Right lobe of liver (tissue), 6 donors: ENCODE results near the gene SHISA7. TPM values are rescaled to one million over a fixed set of nuclear protein-coding genes. Genes with fewer than 3 reads are reported as not detected.

Source experiments
- ATAC-seq, 4 donors: fragments of 200-7000 bp; cut with Tn5 transposase; one replicate each; pipeline ENCODE4 v1.9.1; 2020; ENCODE audit warnings: mild to moderate bottlenecking in 4 of 4, moderate library complexity in 4 of 4
- DNase-seq, 3 donors: peaks; one replicate each; pipeline ENCODE4 v3.0.0-alpha.2; 2020
- H3K27ac ChIP-seq, 3 donors: fragments of 200-600 bp; one replicate each; pipeline ENCODE4 v1.8.0; 2022
- H3K27me3 ChIP-seq, 2 donors: fragments of 200-600 bp; one replicate each; pipeline ENCODE4 v1.8.0; 2022
- H3K36me3 ChIP-seq, 4 donors: fragments of 200-600 bp; sonication (generic) in 1 of 4; one replicate each; pipeline versions ENCODE4 v1.5.1 to v1.8.0; 2017 to 2022; ENCODE audit warnings: control low read depth in 1 of 4
- H3K4me1 ChIP-seq, 4 donors: fragments of 200-600 bp; sonication (generic) in 1 of 4; one replicate each; pipeline versions ENCODE4 v1.5.1 to v1.8.0; 2017 to 2022; ENCODE audit warnings: control low read depth in 1 of 4
- H3K4me3 ChIP-seq, 3 donors: fragments of 200-600 bp; one replicate each; pipeline ENCODE4 v1.8.0; 2022
- H3K9me3 ChIP-seq, 4 donors: fragments of 200-600 bp; sonication (generic) in 1 of 4; one replicate each; pipeline versions ENCODE4 v1.5.1 to v1.8.0; 2017 to 2022; ENCODE audit warnings: control low read depth in 1 of 4
- CTCF ChIP-seq, 4 donors: fragments of 200-600 bp in 3 of 4; fragments of 450-650 bp in 1 of 4; IDR thresholded peaks; one replicate each; pipeline versions ENCODE4 v1.5.1 to v1.8.0; 2016 to 2022; ENCODE audit warnings: antibody characterized with exemption in 4 of 4, mild to moderate bottlenecking in 2 of 4
- POLR2A ChIP-seq: fragments of 450-650 bp; IDR thresholded peaks from one replicate; pipeline ENCODE4 v1.6.1; 2017; ENCODE audit warnings: antibody characterized with exemption, mild to moderate bottlenecking
- WGBS: methylation state at CpG from one replicate; pipeline ENCODE4 v1.1.6; 2018; ENCODE audit warnings: low coverage, low lambda C conversion rate; ENCODE audit not compliant: insufficient coverage; ENCODE audit errors: missing lambda C conversion rate; 5-methylcytosine and 5-hydroxymethylcytosine counted together
- intact Hi-C, 2 donors: fragments of 100-400 bp; cut with DNase I; formaldehyde crosslinking; loops; one replicate each; pipeline versions ENCODE4 v1.11.2 to v1.14.1; 2022
- total RNA-seq, 6 experiments: library from RNA; depleted of rRNA in 2 of 6; stranded (reverse); fragments of >200 nt in 2 of 6; fragmentation: NEBNext Ultra II Directional in 3 of 6; extraction: Animal tissue kit (Norgen Biotek cat#: 25700) in 3 of 6; gene quantifications; one replicate each; pipeline versions ENCODE4 v1.1.0 to v1.2.4, GENCODE V29; 2016 to 2023
- donor health status: DM: no; HTN: yes; CAD: no.
- donor health status: DM: no; HTN: no; CAD: no.
- donor health status: DM: no; HTN: no; CAD: no.
- donor health status: DM: no; HTN: yes; CAD: no.
- donor health status: DM: no; HTN: yes; CAD: no.

Gene SHISA7
- total RNA-seq, 6 experiments from 2014 or later: 0.04 TPM; not detected in 5

GRCh38 chr19:55454787-55455243 lies 11.7 kb upstream of the SHISA7 start:
- H3K4me3 ChIP-seq: no peak overlapping the region
- 72% methylated on average over 2 of the region's 14 CpGs for WGBS
- H3K36me3 ChIP-seq: peaks cover 0 to 10% (median 0%) of the 10 kb centered on the region in 4 donors
- H3K4me1 ChIP-seq: peaks cover 0 to 6% (median 2%) of the 10 kb centered on the region in 4 donors
- no peak for DNase-seq
- TF ChIP-seq CTCF (IDR thresholded peaks at IDR 0.05) (peak; percentile 25 to 42 (median 32)), POLR2A (no peak)
- intact Hi-C loops: no loop called here
- ATAC-seq: peak in 2 of 4 donors; percentile 12 to 21
- H3K27ac ChIP-seq: no peak overlapping the region
- no peaks in the 10 kb centered on the region for H3K27me3 ChIP-seq
- H3K9me3 ChIP-seq: no peaks in the 10 kb centered on the region

- Histone ChIP-seq H3K4me3 (no peak overlapping the region), H3K4me1 (no peaks in the 10 kb centered on the region), H3K36me3 (peaks cover 0 to 10% (median 0%) of the 10 kb centered on the region in 4 donors), H3K9me3 (no peaks in the 10 kb centered on the region), H3K27me3 (no peaks in the 10 kb centered on the region), H3K27ac (no peak overlapping the region)
- ATAC-seq (peak in 1 of 4 donors; percentile 3), DNase-seq (no peak)
- TF ChIP-seq CTCF (IDR thresholded peaks at IDR 0.05) (no peak), POLR2A (no peak)
- intact Hi-C loops: no loop called here
- 91% methylated on average over 6 of the region's 12 CpGs for WGBS
These were observed 10.6 kb upstream of the SHISA7 start for GRCh38 chr19:55453511-55454260.

GRCh38 chr19:55452749-55453346 lies 9.7 kb upstream of the SHISA7 start:
- intact Hi-C loops: no loop called here
- no peaks in the 10 kb centered on the region for H3K4me1 ChIP-seq
- TF ChIP-seq CTCF (IDR thresholded peaks at IDR 0.05) (peak in 1 of 4 donors; percentile 7), POLR2A (no peak)
- H3K9me3 ChIP-seq: no peaks in the 10 kb centered on the region
- H3K36me3 ChIP-seq: peaks cover 0 to 10% (median 0%) of the 10 kb centered on the region in 4 donors
- DNase-seq (no peak), ATAC-seq (peak; percentile 60 to 71 (median 62))
- no peak overlapping the region for H3K4me3 ChIP-seq
- H3K27ac ChIP-seq: no peak overlapping the region
- H3K27me3 ChIP-seq: no peaks in the 10 kb centered on the region
- WGBS: 14% methylated on average over 9 of the region's 34 CpGs

GRCh38 chr19:55451965-55452748 lies 9.1 kb upstream of the SHISA7 start:
- Histone ChIP-seq H3K36me3 (peaks cover 0 to 10% (median 0%) of the 10 kb centered on the region in 4 donors), H3K27ac (no peak overlapping the region), H3K4me1 (no peaks in the 10 kb centered on the region), H3K9me3 (no peaks in the 10 kb centered on the region), H3K27me3 (no peaks in the 10 kb centered on the region), H3K4me3 (no peak overlapping the region)
- 3% methylated on average over 6 of the region's 57 CpGs for WGBS
- DNase-seq (no peak), ATAC-seq (no peak)
- intact Hi-C loops: no loop called here
- TF ChIP-seq POLR2A (no peak), CTCF (IDR thresholded peaks at IDR 0.05) (no peak)
